GM18861 (cell line): ENCODE measurements around the gene CAPZB.

ENCODE experiments used
- ATAC-seq: cut with Tn5 transposase; IDR thresholded peaks from one replicate; pipeline ENCODE4 v1.9.1; 2021; ENCODE audit not compliant: unreplicated experiment

Gene CAPZB

DNA sequence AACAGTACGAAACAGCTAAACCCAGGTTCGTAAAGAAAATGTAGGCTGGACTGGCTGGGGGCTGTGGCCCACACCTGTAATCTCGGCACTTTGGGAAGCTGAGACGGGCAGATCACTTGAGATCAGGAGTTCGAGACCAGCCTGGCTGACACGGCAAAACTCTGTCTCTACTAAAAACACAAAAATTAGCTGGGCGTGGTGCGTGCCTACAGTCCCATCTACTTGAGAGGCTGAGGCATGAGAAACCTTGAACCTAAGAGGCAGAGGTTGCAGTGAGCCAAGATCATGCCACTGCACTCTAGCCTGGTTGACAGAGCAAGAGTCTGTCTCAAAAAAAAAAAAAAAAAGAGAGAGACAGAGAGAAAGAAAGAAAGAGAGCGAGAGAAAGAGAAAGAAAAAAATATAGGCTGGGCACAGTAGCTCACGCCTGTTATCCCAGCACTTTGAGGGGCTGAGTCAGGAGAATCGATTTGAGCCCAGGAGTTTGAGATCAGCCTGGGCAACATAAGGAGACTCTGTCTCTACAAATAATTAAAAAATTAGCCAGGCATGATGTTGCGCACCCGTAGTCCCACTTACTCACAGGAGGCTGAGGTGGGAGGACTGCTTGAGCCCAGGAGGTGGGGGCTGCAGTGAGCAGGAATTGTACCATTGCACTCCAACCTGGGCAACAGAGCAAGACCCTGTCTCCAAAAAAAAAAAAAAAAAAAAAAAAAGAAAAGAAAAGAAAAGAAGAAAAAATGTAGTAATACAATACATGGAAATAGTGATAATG is 35.7 kb downstream of the CAPZB start:
- no peak for ATAC-seq

DNA sequence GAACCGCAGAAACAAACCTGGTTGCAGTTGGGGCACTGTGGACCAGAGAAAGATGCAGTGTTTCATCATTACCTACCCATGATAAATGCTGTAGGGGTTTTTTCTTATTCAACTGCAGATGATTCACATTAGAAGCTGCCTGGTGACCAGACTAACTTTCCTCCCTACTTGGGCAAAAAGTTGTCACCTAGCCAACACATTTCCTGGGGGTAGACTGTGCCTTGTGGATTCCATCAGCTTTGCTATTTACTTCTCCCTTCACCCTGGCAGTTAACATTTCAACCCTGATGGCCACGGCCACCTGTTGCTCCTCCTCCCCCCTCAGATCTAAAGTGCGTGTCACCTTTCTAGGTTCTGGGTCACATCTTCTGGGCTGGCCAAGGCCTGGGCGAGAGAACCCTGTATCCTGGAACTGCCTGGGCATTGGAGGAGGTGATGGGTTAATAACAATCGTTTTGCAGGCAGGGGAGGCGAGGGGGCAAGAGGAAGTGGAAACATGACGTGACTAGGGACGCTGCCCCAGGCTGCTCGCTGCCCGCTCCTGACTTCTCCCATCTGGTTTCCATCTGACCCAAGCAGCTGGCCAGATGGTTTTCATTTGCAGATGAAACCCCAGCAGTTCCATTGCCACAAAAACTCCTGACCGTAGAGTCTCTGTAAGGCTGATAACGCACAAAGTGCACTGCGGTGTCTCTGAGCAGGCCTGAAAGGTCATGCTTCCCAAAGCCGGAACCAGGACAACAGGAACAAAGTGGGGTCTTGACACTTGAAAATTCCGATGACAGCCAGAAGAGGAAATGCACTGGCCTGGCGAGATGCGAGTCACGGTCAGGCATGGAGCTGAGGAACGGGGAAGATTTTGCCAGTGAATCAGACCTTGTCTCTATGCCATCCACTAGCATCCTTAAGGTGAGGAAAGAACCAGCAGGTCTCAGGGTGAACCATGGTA is 36.6 kb downstream of the CAPZB start:
- ATAC-seq, result no peak

DNA sequence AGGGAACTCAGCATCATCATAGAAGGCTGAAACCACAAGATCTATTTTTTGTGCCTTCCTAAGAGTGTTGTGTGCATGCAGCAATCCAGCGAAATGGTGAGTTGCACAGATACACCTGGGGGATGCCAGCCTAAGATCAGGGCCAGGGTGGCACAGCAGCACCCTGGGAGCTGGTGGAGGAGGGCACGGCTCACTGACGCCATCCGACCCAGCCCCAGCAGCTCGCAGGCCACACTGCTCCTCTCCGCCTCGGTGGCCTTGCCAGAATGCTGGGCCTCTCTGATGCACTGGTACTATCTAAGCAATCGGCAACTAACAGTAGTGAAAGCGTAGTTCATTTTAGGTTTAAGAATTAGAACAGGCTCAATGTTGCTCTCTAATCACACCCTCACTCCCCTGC is 37.8 kb downstream of the CAPZB start:
- ATAC-seq, result no peak

DNA sequence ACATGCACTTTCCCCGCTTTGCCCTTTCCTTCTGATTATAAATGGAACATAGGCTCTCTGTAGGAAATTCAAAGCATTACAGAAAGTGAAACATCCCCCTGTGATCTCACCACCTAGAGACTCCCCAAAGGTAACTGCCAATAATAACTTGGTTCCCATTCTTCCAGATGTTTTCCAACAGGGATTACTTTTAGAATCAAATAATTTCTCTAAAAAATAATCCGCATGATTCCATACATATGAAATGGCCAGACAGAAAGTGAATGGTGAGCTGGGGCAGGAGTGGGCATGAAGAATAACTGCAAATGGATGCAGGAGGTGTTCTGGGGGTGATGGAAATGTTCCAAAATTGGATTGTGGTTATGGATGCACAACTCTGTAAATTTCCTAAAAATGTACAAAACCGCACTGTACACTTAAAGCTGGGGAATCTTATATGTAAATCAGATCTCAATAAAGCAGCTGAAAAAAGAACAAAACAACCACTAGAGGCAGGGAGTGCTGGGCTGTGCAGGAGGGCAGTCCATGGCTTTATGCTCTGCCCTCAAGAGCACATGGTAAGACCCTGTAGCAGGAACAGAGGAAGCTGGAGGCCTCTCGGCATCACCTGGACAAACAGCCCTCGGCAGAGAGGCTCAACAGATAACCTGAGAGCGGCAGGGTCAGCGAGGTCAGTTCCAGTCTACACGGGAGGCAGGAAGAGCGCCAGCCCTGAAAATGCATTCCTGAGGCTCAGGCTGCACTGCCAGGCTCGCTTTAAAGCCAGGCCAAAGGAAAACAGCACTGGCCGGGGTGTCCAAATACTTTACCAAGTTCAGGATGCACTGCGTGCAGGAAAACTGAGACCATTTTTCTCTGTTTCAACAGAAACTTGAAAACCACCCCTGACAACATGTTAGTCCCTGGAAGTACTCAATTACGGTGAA is 39.7 kb downstream of the CAPZB start:
- ATAC-seq, result no peak

DNA sequence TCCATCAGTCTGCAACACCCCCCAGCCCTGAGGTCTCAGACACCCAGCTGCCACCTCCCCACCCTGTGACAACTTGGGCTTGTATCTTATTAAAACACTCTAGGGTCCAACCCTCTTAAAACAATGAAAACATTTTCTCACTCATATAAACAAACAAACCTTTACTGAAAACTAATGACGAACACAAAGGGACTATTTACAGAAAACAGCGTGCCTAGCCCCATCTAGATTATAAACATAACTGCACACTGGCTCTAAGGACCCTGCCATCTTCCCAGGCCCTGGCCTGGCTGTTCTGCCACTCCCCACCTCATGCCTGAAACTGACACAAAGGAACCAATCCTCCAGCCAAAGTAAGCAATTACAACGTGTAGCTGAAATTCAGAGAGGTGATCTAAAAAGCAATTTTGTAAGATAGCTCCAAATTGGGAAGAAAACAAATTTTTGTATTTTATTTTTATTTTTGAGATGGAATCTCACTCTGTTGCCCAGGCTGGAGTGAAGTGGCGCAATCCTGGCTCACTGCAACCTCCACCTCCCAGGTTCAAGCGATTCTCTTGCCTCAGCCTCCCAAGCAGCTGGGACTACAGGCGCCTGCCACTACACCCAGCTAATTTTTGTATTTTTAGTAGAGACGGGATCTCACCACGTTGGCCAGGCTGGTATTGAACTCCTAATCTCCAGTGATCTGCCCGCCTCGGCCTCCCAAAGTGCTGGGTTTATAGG is 40.9 kb downstream of the CAPZB start:
- ATAC-seq, result no peak

DNA sequence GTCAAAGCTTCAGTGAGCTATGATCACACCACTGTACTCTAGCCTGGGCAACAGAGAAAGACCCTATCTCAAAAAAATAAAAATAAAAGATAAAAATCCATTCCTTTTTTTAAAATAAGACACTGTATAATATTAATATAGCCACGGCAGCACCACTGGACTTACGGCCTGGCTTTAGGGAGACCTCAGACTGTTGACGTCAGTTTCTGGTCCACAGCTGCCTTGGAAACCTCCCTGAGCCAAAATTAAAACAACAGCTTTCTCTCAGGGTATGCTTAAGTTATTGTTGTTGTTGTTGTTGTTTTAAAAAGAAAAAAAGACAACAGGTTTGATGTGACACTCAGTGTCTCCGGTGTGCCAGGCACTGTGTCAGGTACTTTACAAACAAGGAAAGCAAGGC is 42.0 kb downstream of the CAPZB start:
- ATAC-seq, result no peak

DNA sequence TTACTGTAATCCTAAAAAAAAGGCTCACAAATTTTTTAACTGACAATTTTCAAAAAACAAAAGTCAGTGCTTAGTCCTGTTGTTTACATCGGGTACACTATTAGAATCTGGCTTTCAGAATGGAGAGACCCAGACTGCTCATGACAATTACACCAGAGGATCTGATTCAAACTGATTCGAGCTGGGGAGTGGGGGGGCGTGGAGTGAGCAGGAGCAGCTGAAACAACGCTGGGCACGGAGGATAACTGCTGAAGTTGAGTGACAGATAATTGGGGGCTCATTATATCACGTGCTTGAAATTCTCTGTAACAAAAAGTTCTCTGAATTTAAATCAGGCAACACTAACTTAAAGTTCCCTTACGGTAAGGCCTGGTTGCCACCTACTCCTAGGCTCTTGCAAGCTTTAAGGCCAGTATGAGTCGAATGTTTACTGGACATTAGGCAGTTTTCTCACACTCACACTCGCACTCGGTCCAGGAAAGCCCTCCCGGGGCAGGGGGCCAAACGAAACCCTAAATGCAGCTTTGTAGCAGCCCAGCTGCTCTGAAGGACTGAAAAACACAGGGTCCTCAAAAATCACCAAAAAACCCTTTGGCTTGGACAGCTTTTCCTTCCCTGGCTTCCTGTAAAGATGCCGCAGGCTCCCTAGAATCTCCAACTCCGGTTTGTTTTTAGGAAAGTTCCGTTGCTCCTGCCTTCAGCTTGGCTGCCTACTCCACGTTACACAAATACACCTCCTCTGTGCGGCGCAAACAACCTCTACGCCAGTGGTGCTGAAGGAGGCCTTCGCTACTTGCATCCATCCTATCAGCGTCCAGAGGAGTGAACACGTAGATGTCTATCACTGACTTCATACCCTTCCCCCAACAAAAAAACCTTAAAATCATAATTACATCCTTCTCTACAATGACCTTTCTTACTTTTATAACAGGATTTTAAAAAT is 42.9 kb downstream of the CAPZB start:
- no peak for ATAC-seq

DNA sequence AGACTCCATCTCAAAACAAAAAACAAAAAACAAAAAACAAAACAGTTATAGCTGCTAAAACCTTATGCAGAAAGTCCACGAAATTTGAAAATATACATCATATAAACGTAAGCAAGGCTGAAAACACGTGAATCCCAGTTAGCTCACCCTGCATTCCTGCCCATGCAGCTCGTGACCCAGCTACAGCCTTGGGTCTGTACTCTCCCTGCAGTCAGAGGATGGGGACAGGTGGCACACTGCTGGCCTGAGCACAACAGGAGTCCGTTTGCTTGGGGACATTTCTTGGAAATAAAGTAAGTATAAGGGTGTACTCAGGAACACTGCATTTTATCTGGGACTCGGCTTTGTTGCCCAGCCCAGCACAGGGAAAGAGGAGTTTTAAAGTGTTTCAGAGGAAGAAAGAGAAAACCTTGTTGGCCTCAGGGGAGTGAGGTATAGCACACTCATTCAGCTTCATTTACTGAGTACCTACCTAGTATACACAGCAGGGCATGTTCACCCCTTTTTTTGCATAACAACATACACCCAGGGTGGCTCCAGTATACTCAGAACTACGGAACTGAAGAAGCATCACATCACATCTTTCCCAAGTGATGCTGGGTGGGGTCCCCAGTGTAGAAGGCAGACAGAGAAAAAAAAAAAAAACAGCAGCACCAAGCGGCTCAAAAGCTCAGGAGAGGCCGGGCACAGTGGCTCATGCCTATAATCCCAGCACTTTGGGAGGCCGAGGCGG is 44.1 kb downstream of the CAPZB start:
- no peak for ATAC-seq

DNA sequence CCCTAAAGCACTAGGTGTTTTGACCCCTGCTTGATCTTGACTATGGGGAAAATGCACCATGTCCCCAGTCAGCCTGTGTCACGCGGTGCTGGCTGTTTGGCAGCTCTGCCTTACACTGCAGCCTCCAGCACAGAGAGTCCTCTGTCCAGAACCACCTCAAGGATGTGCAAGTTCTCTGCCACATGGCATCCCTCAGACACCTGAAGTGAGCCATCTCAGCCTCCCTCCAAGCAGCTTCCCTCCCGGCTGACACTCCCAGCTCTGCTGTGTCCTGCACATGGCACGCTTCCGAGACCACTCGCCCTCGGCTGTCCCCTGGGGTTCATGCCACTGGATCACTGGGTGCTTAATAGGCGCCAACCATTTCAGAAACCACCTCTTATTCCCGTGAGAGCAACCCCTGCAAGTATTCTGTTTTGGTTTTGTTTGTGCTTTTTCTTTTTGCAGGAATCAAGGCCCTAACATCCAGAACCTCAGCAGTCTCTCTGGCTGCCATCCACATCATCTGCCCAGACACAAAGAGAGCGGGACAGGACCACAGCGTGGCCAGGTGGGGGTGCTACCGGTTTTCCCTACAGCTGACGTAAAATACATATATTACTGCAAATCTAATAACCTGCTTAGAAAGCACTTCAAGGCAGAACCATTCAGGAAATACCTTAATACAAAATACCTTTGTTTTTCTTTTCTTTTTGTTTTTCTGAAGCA is 45.7 kb downstream of the CAPZB start:
- ATAC-seq, result no peak

DNA sequence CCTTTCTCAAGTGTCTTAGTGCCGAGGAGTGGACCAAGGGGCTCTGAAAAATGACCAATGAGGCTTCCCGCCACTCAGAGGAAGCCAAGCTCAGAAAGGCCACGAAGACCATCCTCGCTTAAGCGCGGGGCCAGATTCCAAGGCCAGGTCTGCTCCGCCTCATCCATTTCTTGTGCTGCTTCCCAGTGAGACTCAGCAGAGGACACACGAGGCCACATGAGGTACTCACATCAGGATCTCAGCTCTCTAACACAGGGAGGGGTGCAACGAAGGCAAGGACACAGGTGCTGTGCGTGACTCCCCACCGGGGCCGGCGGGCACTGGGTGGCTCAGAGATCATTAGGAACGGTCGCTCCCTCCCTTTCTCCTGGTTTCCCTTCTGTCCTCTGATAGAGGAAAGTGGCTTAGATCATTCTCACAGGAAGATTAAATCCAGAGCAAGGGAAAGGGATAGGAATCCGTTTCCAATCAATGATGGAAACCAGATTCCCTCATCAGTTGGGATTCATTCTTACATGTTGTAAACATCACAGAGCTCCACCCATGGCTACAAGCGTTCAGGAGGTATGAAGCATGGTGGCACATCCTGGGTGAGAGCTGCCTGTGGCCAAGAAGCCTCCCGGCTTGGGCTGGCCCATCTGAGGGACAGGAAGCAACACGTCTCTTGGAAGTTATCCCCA is 46.7 kb downstream of the CAPZB start:
- no peak for ATAC-seq

DNA sequence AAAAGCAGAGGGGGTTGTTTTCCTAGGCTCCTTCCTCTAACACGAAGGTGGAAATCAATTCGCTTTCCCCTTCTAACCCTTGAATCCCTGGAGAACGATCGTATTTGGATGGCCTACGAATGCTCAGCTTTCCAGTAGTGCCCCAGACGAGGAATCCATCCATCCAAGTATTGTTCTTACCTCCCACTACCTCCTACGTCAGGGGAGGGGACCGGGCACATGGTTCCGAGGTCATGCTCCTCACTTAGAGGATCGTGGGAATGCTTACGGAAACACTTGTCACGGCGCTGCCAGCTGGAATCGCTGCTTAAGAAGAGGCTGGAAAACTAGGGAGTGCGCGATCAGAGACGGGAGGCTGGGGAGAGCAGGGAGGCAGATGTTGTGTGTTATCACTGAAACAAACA is 47.4 kb downstream of the CAPZB start:
- ATAC-seq, result no peak

DNA sequence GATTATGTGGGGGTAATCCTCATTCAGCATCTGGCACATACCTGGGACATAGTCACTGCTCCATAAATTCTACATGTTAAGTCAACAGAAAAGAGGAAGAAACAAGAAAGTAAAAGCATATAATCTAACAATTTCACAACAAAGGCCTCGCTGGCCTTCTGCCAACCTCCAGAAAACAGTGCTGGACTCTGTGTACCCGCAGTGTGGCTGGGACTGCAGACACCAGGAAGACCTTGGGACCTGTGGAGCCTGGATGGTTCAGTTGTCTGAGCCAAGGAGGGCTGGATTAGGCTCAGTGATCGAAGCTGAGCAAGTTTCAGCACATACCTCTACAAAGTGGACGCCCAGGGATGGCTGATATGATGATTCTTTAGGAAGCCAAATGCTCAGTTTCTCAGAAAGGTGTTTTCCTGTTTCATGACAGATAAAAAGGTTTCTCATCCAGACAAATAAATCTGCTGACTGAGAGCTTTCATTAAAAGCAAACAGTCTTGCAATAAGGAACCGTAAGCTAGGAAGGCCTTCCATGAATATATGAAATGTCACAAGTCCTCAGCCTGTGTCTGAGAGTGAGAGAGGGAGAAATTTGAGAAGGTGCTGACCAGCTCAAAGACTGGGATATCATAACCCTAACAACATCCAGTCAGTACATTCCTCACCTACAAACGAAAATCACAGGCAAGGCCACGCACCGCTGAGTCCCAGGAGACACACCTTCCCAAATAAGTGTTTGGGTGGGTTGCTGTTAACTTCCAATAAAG is 48.4 kb downstream of the CAPZB start:
- ATAC-seq, result no peak

DNA sequence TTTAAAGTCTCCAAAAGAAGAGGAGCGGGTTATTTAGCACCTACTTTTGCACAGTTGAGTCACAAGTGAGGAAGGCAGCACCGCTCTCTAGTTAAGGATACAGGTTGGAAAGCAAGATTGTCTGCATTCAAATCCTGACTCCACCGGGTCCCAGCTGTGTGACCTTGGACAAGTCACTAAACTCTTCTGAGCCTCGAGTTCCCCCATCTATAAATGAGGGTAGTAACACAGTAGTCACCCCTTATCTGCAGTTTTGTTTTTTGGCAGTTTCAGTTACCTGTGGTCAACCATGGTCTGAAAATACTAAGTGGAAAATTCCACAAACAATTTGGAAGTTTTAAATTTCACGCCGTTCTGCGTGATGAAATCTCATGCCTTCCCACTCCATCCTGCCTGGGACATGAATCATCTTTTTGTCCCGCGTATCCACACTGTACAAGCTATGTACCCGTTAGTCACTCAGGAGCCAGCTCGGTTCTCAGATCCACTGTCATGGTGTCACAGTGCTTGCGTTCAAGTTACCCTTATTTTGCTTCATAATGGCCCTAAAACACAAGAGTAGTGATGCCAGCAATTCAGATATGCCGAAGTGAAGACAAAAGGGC is 49.4 kb downstream of the CAPZB start:
- ATAC-seq, result no peak

DNA sequence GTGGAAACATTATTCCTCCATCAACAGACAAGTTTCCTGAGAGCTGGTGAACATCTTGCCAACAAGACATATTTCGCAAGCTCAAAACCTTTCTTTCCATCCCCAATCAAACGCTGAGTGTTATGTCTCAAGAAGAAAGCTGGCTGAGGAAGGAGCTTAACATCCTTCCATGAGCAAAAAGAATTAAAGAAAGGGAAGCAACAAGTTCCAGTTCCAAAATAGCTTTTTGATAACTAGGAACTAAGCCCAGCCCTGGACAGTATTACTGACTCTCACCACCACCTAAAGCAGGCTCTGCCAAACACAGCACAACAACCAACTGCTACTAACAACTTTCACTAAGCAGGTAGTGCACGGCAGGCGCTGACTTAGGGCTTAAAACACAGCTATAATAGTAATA is 50.2 kb downstream of the CAPZB start:
- ATAC-seq, result no peak

DNA sequence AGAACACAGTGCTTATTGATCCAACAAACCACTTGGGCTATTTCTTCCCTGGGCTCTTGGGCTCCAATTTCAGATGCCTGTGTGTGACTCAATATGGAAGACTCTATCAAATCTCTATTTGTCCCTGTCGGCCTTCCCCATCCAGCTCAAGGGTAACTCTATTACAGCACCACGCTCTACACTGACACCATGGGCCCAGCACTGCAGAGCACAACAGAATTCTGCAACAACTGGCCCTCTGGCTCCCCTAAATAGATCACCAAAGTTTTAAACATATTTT is 51.7 kb downstream of the CAPZB start:
- ATAC-seq, result no peak

DNA sequence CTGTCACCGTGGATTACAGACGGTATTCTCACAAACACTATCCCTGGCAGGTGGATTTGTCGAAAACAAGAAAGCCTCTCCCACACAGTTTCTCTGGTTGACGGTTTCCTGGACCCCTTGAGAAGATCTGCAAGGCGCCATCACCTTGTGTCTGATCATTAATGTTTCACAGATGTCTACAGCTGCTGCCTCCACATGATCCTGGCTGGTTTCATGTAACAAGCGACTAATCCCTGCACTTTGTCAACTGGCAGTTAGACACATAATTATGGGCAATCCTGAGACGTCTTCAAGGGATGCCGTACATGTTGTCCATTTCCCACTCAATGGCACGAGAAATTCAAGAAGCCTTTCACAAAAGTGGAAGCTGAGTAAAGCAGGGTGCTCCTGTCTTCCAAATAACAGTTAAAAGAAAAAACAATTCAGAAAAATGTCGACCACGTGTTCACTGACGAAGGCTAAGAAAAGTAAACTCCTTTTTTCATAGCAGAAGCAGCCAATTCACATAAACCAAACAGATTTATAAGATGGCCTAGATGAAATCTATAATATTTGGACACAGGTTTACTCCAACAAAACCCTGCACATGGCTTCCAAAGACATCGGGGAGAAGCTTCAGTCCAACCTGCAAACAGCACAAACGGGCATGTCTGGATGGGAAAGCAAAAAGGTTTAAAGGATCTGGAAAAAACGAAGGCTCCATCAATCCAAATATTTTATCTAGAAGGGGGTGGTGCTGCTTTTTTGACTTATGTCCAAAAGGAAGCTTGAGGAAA is 52.2 kb downstream of the CAPZB start:
- no peak for ATAC-seq
